Measurements from ENCODE around the gene FOXD4L3.
"Not testable (repeated sequence)": the region's sequence is repeated elsewhere in the genome, so short reads cannot be mapped to it uniquely, and the experiment has no call there.

Gene FOXD4L3

GRCh38 chr9:68323749-68324148 is 21.1 kb downstream of the FOXD4L3 start:
- not testable (repeated sequence) for H3K27ac ChIP-seq (ENCODE audit: low read depth, low read length); H3K4me1 ChIP-seq (ENCODE audit: control insufficient read depth in 5 of 5, insufficient read depth in 5 of 5, low read length in 5 of 5); H3K4me3 ChIP-seq (ENCODE audit: low read depth in 1 of 5, low read length in 5 of 5); H3K27me3 ChIP-seq (ENCODE audit: control insufficient read depth in 5 of 5, insufficient read depth in 4 of 5, low read length in 5 of 5); H3K9me3 ChIP-seq (ENCODE audit: control insufficient read depth in 5 of 5, low read length in 5 of 5); H3K9ac ChIP-seq (ENCODE audit: low read length in 5 of 5); H3K36me3 ChIP-seq (ENCODE audit: control insufficient read depth in 5 of 5, insufficient read depth in 5 of 5, low read length in 5 of 5)

DNA sequence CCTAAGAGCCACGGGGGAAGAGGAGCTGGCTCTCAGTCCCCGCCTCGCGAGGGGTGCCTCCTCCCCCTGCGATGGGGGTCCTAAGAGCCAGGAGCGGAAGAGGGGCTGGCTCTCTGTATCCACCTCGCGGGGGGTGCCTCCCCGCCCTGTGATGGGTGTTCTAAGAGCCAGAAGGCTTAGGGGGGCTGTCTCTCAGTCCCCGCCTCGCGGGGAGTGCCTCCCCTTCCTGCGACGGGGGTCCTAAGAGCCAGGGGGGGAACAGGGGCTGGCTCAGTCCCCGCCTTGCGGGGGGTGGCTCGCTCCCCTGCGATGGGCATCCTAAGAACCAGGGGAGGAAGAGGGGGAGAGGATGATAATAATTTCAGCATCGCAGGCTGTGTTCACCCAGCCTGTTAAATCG is 21.9 kb downstream of the FOXD4L3 start:
- H3K9ac ChIP-seq (ENCODE audit: low read length in 5 of 5); H3K4me1 ChIP-seq (ENCODE audit: control insufficient read depth in 5 of 5, insufficient read depth in 5 of 5, low read length in 5 of 5); H3K27me3 ChIP-seq (ENCODE audit: control insufficient read depth in 5 of 5, insufficient read depth in 4 of 5, low read length in 5 of 5); H3K36me3 ChIP-seq (ENCODE audit: control insufficient read depth in 5 of 5, insufficient read depth in 5 of 5, low read length in 5 of 5); H3K27ac ChIP-seq (ENCODE audit: low read depth, low read length); H3K9me3 ChIP-seq (ENCODE audit: control insufficient read depth in 5 of 5, low read length in 5 of 5); H3K4me3 ChIP-seq (ENCODE audit: low read depth in 1 of 5, low read length in 5 of 5): not testable (repeated sequence)

DNA sequence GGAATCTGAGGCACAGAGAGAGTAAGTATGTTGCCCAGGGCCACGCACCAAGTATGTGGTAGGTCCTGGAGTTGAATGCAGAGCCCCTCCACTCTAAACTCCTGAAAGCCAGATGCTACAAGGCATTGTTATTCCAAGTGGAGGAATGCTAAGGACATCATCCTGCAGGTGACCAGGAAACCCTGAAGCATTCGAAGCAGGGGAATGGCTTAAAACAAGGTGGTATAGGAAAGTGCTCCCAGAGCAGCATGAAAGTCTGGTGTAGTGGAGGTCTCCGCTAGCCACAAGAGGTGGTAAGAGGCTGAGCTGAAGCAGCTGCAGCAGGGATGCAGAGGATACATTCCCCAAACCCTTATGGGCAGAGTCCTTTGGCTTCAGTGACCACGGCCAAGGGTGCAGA is 26.4 kb downstream of the FOXD4L3 start:
- not testable (repeated sequence) for H3K27me3 ChIP-seq (ENCODE audit: control insufficient read depth in 5 of 5, insufficient read depth in 4 of 5, low read length in 5 of 5)

GRCh38 chr9:68330531-68331173 is 28.0 kb downstream of the FOXD4L3 start:
- H3K36me3 ChIP-seq (ENCODE audit: control insufficient read depth in 5 of 5, insufficient read depth in 5 of 5, low read length in 5 of 5); H3K9ac ChIP-seq (ENCODE audit: low read length in 5 of 5); H3K4me3 ChIP-seq (ENCODE audit: low read depth in 1 of 5, low read length in 5 of 5); H3K27me3 ChIP-seq (ENCODE audit: control insufficient read depth in 5 of 5, insufficient read depth in 4 of 5, low read length in 5 of 5); H3K27ac ChIP-seq (ENCODE audit: low read depth, low read length); H3K9me3 ChIP-seq (ENCODE audit: control insufficient read depth in 5 of 5, low read length in 5 of 5); H3K4me1 ChIP-seq (ENCODE audit: control insufficient read depth in 5 of 5, insufficient read depth in 5 of 5, low read length in 5 of 5): not testable (repeated sequence)

More for the DNA sequence above, 26.4 kb downstream of the FOXD4L3 start:
- H3K27ac ChIP-seq (ENCODE audit: low read depth, low read length); H3K4me1 ChIP-seq (ENCODE audit: control insufficient read depth in 5 of 5, insufficient read depth in 5 of 5, low read length in 5 of 5); H3K9me3 ChIP-seq (ENCODE audit: control insufficient read depth in 5 of 5, low read length in 5 of 5); H3K36me3 ChIP-seq (ENCODE audit: control insufficient read depth in 5 of 5, insufficient read depth in 5 of 5, low read length in 5 of 5); H3K4me3 ChIP-seq (ENCODE audit: low read depth in 1 of 5, low read length in 5 of 5); H3K9ac ChIP-seq (ENCODE audit: low read length in 5 of 5): not testable (repeated sequence)

DNA sequence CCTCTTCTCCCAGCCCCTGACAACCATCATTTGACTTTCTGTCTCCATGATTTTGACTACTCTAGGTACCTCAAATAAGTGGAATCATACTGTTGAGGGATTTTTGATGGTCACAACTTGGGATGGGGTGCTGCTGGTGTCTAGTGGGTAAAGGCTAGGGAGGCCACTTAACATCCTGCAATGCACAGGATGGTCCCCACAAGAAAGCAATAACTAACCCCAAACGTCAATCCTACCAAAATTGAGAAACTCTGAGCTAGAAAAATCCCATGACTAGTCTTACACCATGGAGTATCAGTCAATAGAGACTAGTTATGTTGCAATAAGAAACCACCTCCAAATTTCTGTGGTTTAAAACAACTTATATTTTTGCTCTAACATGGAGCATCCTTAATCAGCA is 29.5 kb downstream of the FOXD4L3 start:
- not testable (repeated sequence) for H3K4me1 ChIP-seq (ENCODE audit: control insufficient read depth in 5 of 5, insufficient read depth in 5 of 5, low read length in 5 of 5); H3K27me3 ChIP-seq (ENCODE audit: control insufficient read depth in 5 of 5, insufficient read depth in 4 of 5, low read length in 5 of 5); H3K4me3 ChIP-seq (ENCODE audit: low read depth in 1 of 5, low read length in 5 of 5); H3K36me3 ChIP-seq (ENCODE audit: control insufficient read depth in 5 of 5, insufficient read depth in 5 of 5, low read length in 5 of 5); H3K9me3 ChIP-seq (ENCODE audit: control insufficient read depth in 5 of 5, low read length in 5 of 5); H3K9ac ChIP-seq (ENCODE audit: low read length in 5 of 5); H3K27ac ChIP-seq (ENCODE audit: low read depth, low read length)

- H3K9ac ChIP-seq (ENCODE audit: low read length in 5 of 5); H3K4me1 ChIP-seq (ENCODE audit: control insufficient read depth in 5 of 5, insufficient read depth in 5 of 5, low read length in 5 of 5); H3K27me3 ChIP-seq (ENCODE audit: control insufficient read depth in 5 of 5, insufficient read depth in 4 of 5, low read length in 5 of 5); H3K4me3 ChIP-seq (ENCODE audit: low read depth in 1 of 5, low read length in 5 of 5); H3K27ac ChIP-seq (ENCODE audit: low read depth, low read length); H3K36me3 ChIP-seq (ENCODE audit: control insufficient read depth in 5 of 5, insufficient read depth in 5 of 5, low read length in 5 of 5); H3K9me3 ChIP-seq (ENCODE audit: control insufficient read depth in 5 of 5, low read length in 5 of 5): not testable (repeated sequence)
Measured at GRCh38 chr9:68335935-68336334, 33.3 kb downstream of the FOXD4L3 start.

- not testable (repeated sequence) for H3K9ac ChIP-seq (ENCODE audit: low read length in 5 of 5); H3K4me1 ChIP-seq (ENCODE audit: control insufficient read depth in 5 of 5, insufficient read depth in 5 of 5, low read length in 5 of 5)
Measured at GRCh38 chr9:68336639-68337339, 34.1 kb downstream of the FOXD4L3 start.

GRCh38 chr9:68338000-68338399 is 35.3 kb downstream of the FOXD4L3 start:
- not testable (repeated sequence) for H3K36me3 ChIP-seq (ENCODE audit: control insufficient read depth in 5 of 5, insufficient read depth in 5 of 5, low read length in 5 of 5); H3K27me3 ChIP-seq (ENCODE audit: control insufficient read depth in 5 of 5, insufficient read depth in 4 of 5, low read length in 5 of 5); H3K27ac ChIP-seq (ENCODE audit: low read depth, low read length); H3K4me3 ChIP-seq (ENCODE audit: low read depth in 1 of 5, low read length in 5 of 5); H3K9ac ChIP-seq (ENCODE audit: low read length in 5 of 5); H3K4me1 ChIP-seq (ENCODE audit: control insufficient read depth in 5 of 5, insufficient read depth in 5 of 5, low read length in 5 of 5); H3K9me3 ChIP-seq (ENCODE audit: control insufficient read depth in 5 of 5, low read length in 5 of 5)

More at GRCh38 chr9:68336639-68337339, 34.1 kb downstream of the FOXD4L3 start:
- not testable (repeated sequence) for H3K36me3 ChIP-seq (ENCODE audit: control insufficient read depth in 5 of 5, insufficient read depth in 5 of 5, low read length in 5 of 5); H3K27ac ChIP-seq (ENCODE audit: low read depth, low read length); H3K9me3 ChIP-seq (ENCODE audit: control insufficient read depth in 5 of 5, low read length in 5 of 5); H3K27me3 ChIP-seq (ENCODE audit: control insufficient read depth in 5 of 5, insufficient read depth in 4 of 5, low read length in 5 of 5); H3K4me3 ChIP-seq (ENCODE audit: low read depth in 1 of 5, low read length in 5 of 5)

DNA sequence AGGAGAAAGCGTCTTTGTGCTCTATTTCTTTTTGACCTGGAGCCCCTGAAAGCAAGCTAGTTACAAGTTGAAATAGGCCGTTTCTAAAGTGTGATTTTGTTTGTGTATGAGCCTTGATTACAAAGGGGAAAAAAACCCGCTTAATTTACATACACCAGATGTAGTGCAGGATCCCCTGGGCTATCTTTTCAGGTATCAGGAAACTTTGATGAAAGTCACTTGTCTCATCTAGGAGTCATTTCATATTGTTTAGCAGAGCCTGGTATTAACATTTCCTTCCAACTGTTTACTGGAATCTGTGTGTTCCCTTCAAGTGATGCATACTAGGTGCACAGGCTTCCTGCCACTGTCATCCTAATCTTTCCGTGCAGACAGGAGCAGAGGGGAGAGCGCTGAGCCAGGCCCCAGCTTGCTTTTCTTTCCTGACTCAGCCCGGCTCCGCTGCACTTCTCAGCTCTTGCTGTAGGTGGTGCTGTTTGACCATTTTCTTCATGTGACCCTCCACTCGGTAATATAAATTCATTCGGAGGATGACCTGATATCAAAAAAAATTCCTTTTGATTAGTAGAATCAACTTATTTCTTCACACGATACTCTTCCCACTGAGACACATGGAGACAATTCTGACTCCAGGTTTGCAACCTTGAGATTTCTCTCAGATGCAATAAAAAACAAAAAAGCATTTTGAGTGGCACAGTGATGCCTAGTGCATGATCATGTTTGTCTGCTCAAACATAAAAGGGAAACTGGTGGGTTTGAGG is 39.8 kb downstream of the FOXD4L3 start:
- H3K9me3 ChIP-seq (ENCODE audit: control insufficient read depth in 5 of 5, low read length in 5 of 5); H3K27ac ChIP-seq (ENCODE audit: low read depth, low read length); H3K4me1 ChIP-seq (ENCODE audit: control insufficient read depth in 5 of 5, insufficient read depth in 5 of 5, low read length in 5 of 5); H3K4me3 ChIP-seq (ENCODE audit: low read depth in 1 of 5, low read length in 5 of 5); H3K27me3 ChIP-seq (ENCODE audit: control insufficient read depth in 5 of 5, insufficient read depth in 4 of 5, low read length in 5 of 5); H3K9ac ChIP-seq (ENCODE audit: low read length in 5 of 5); H3K36me3 ChIP-seq (ENCODE audit: control insufficient read depth in 5 of 5, insufficient read depth in 5 of 5, low read length in 5 of 5): not testable (repeated sequence)

- not testable (repeated sequence) for H3K4me3 ChIP-seq (ENCODE audit: low read depth in 1 of 5, low read length in 5 of 5); H3K27me3 ChIP-seq (ENCODE audit: control insufficient read depth in 5 of 5, insufficient read depth in 4 of 5, low read length in 5 of 5); H3K9ac ChIP-seq (ENCODE audit: low read length in 5 of 5); H3K4me1 ChIP-seq (ENCODE audit: control insufficient read depth in 5 of 5, insufficient read depth in 5 of 5, low read length in 5 of 5); H3K36me3 ChIP-seq (ENCODE audit: control insufficient read depth in 5 of 5, insufficient read depth in 5 of 5, low read length in 5 of 5); H3K27ac ChIP-seq (ENCODE audit: low read depth, low read length); H3K9me3 ChIP-seq (ENCODE audit: control insufficient read depth in 5 of 5, low read length in 5 of 5)
Measured at GRCh38 chr9:68343242-68343641, 40.6 kb downstream of the FOXD4L3 start.
